Hematopoietic multipotent progenitor cell treated with erythropoietin and hydrocortisone succinate and interleukin-3 and kit ligand, for 8 days (in vitro differentiated cells): Measurements from ENCODE around the gene MAP4K2.

Experiments
- DNase-seq: peaks from one replicate; pipeline ENCODE4 v3.0.0-alpha.2; 2015

The MAP4K2 gene

DNA sequence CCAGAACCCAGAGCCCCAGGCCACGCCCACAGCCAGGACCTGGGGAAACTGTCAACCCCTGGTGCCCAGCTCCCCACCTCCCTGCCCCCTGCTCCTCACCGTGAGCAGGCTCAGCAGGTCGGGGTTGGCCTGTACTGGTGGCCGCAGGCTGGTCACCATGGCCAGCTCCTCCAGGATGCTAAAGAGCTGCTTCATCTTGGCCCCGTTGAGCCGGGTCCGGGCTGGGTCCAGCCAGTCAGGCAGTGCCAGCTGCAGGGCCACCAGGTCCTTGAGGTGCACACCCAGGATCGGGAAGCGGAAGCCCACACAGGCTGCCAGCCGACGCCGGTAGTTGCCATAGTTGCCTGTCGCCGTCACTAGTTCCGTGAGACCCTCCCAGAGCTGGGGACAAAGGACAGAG lies 66.4 kb downstream of the MAP4K2 start:
- no peak for DNase-seq

DNA sequence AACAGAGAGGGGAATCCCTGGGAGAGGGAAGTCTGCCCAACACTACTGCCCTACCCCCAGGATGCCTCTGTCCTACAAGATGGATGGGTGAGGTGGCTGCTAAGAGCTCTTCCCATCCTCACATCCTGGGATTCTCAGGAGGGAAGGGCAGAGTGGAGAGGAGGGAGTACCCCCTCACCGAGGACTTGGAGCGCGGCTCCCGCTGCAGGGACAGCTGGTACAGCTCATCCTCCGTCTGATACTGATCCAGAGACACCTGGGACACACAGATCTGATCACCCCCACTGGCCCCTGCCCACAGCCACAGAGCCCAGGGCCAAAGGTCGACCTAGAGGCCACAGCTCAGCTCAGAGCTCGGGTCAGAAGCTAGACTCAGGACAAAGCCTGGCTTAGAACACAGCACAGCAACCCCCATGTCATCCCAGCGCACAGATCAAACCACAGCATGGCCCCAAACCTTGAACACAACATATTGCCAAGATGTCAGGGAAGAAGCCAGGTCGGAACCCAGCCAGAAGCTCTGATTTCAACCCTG lies 67.2 kb downstream of the MAP4K2 start:
- no peak for DNase-seq
